Gastrocnemius medialis (tissue), 4 donors: Measurements from ENCODE around the gene BTNL2. TPM values are rescaled to one million over a fixed set of nuclear protein-coding genes. Genes with fewer than 3 reads are reported as not detected.

Experiments
- ATAC-seq, 2 donors: fragments of 150-250 bp; one replicate each; pipeline ENCODE4 v1.9.1; 2016
- DNase-seq, 2 donors: peaks; one replicate each; pipeline ENCODE4 v3.0.0-alpha.2; 2019
- H3K27ac ChIP-seq, 4 donors: fragments of 200-600 bp; sonication (generic); 1 replicate in 1 of 4; 2 replicates in 3 of 4; pipeline ENCODE4 v1.5.1; 2016 to 2018; ENCODE audit warnings: mild to moderate bottlenecking in 2 of 4, moderate library complexity in 1 of 4
- H3K27me3 ChIP-seq, 3 donors: fragments of 200-600 bp; sonication (generic) in 2 of 3; 1 replicate in 1 of 3; 2 replicates in 2 of 3; pipeline versions ENCODE4 v1.5.1 to v1.6.0; 2016 to 2019; ENCODE audit warnings: mild to moderate bottlenecking in 1 of 3, moderate library complexity in 1 of 3
- H3K36me3 ChIP-seq, 2 donors: fragments of 200-600 bp; sonication (generic) in 1 of 2; one replicate each; pipeline ENCODE4 v1.5.1; 2017 to 2018
- H3K4me1 ChIP-seq, 2 donors: fragments of 200-600 bp; sonication (generic) in 1 of 2; one replicate each; pipeline ENCODE4 v1.5.1; 2016 to 2017; ENCODE audit warnings: mild to moderate bottlenecking in 2 of 2
- H3K4me3 ChIP-seq, 4 donors: fragments of 200-600 bp; sonication (generic) in 3 of 4; 1 replicate in 1 of 4; 2 replicates in 3 of 4; pipeline ENCODE4 v1.5.1; 2016 to 2019; ENCODE audit warnings: mild to moderate bottlenecking in 2 of 4
- H3K9me3 ChIP-seq, 3 donors: fragments of 200-600 bp; sonication (generic) in 2 of 3; 1 replicate in 1 of 3; 2 replicates in 2 of 3; pipeline ENCODE4 v1.5.1; 2016 to 2019
- CTCF ChIP-seq, 5 experiments: fragments of 450-650 bp in 3 of 5; fragments of 200-600 bp in 2 of 5; sonication (generic) in 2 of 5; IDR thresholded peaks in 4 of 5; conservative IDR thresholded peaks in 1 of 5; 1 replicate in 4 of 5; 2 replicates in 1 of 5; pipeline ENCODE4 v1.5.1; 2016 to 2019; ENCODE audit warnings: antibody characterized with exemption in 5 of 5, mild to moderate bottlenecking in 3 of 5, moderate library complexity in 3 of 5
- POLR2A ChIP-seq, 2 donors: fragments of 450-650 bp; IDR thresholded peaks; one replicate each; pipeline ENCODE4 v1.6.1; 2017; ENCODE audit warnings: antibody characterized with exemption in 2 of 2, mild to moderate bottlenecking in 2 of 2, moderate library complexity in 2 of 2
- in situ Hi-C, 4 donors: fragments of 200-750 bp; cut with MboI; loops; one replicate each; pipeline versions ENCODE4 v1.15.0 to v1.8.0; 2017; ENCODE audit warnings: low sequenced_read_pairs in 4 of 4
- intact Hi-C: fragments of 100-400 bp; cut with DNase I; formaldehyde crosslinking; loops from one replicate; pipeline ENCODE4 v1.15.1; 2023; ENCODE audit warnings: low total_unique reads
- total RNA-seq, 4 donors: library from RNA; depleted of rRNA; stranded (reverse); fragments of >200 nt; gene quantifications; one replicate each; pipeline versions ENCODE4 v1.1.0 to v1.2.3, GENCODE V29; 2016

The BTNL2 gene
- total RNA-seq, 4 donors from 2014 or later: not detected

DNA sequence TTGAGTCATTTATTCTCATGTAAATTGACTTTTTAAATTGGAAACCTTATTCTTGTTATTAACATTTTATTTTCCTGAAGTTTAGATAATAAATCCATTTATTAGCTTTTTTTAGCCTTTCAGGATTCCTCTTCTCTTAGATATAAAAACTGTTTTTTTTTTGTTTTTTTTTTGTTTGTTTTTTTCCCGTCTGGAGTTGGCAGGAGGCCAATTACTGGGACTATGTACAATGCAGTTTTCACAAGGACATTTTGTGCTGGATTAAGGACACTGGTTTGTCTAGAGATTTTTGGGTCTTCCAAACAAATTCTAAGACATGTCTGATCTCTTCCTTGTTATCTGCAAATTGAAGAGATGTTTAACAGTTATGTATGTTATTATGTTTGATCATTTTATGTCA lies 1.3 kb downstream of the BTNL2 start:
- no peaks in the 10 kb centered on the region for H3K36me3 ChIP-seq
- intact Hi-C loops: no loop called here
- H3K9me3 ChIP-seq: no peaks in the 10 kb centered on the region
- ATAC-seq (no peak), DNase-seq (no peak)
- in situ Hi-C loops: no loop called here
- no peak overlapping the region for H3K4me3 ChIP-seq
- no peak overlapping the region for H3K27ac ChIP-seq
- H3K4me1 ChIP-seq: no peaks in the 10 kb centered on the region
- no peak for TF ChIP-seq POLR2A (IDR thresholded peaks at IDR 0.05)
- TF ChIP-seq CTCF (IDR thresholded peaks at IDR 0.05 in 4 of 5, conservative IDR thresholded peaks at IDR 0.05 in 1 of 5): no peak
- peaks cover 0 to 16% (median 15%) of the 10 kb centered on the region in 3 donors for H3K27me3 ChIP-seq

DNA sequence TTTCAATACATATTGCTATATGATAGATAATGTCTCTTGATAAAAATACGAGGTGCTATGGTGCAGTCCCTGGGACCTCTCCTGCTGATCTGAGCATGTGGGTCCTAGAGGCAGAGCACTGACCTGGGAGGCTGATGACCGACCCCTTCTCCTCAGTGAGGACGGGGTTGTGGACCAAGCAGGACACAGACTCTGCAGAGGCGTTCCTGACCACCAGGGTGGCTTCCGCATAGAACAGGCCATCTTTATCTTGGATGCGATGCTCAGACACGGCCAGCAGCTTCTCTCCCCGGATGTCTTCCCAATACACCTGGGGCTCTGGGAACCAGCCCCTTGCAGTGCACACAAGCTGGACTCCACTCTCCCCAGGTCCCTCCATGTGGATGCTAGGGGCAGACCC lies 4.2 kb downstream of the BTNL2 start:
- Histone ChIP-seq H3K27me3 (peaks cover 0 to 16% (median 11%) of the 10 kb centered on the region in 3 donors), H3K27ac (no peak overlapping the region), H3K9me3 (no peaks in the 10 kb centered on the region), H3K4me1 (no peaks in the 10 kb centered on the region), H3K36me3 (no peaks in the 10 kb centered on the region), H3K4me3 (no peak overlapping the region)
- DNase-seq (no peak), ATAC-seq (no peak)
- TF ChIP-seq POLR2A (IDR thresholded peaks at IDR 0.05): no peak
- TF ChIP-seq CTCF (IDR thresholded peaks at IDR 0.05 in 4 of 5, conservative IDR thresholded peaks at IDR 0.05 in 1 of 5): no peak
- in situ Hi-C loops: no loop called here
- intact Hi-C loops: no loop called here

- H3K27me3 ChIP-seq: peaks cover 0 to 10% (median 4%) of the 10 kb centered on the region in 3 donors
- no peak overlapping the region for H3K27ac ChIP-seq
- no peak overlapping the region for H3K4me3 ChIP-seq
- in situ Hi-C loops: no loop called here
- TF ChIP-seq CTCF (IDR thresholded peaks at IDR 0.05 in 4 of 5, conservative IDR thresholded peaks at IDR 0.05 in 1 of 5) (no peak), POLR2A (IDR thresholded peaks at IDR 0.05) (no peak)
- H3K36me3 ChIP-seq: no peaks in the 10 kb centered on the region
- intact Hi-C loops: no loop called here
- H3K4me1 ChIP-seq: no peaks in the 10 kb centered on the region
- no peaks in the 10 kb centered on the region for H3K9me3 ChIP-seq
- DNase-seq (no peak), ATAC-seq (no peak)
Observed at GRCh38 chr6:32401284-32401963, 5.6 kb downstream of the BTNL2 start.

- in situ Hi-C loops: no loop called here
- Histone ChIP-seq H3K4me1 (no peaks in the 10 kb centered on the region), H3K4me3 (no peak overlapping the region), H3K9me3 (no peaks in the 10 kb centered on the region), H3K27me3 (no peaks in the 10 kb centered on the region), H3K36me3 (no peaks in the 10 kb centered on the region), H3K27ac (no peak overlapping the region)
- ATAC-seq (no peak), DNase-seq (no peak)
- no peak for TF ChIP-seq POLR2A (IDR thresholded peaks at IDR 0.05)
- no peak for TF ChIP-seq CTCF (IDR thresholded peaks at IDR 0.05 in 4 of 5, conservative IDR thresholded peaks at IDR 0.05 in 1 of 5)
- intact Hi-C loops: loop anchor here (10.0 kb wide), 1 partner anchor 143 kb away; no protein-coding TSS in a partner anchor
Observed at GRCh38 chr6:32397252-32397920, 9.6 kb downstream of the BTNL2 start.
